ENCODE results near the gene CASP2. TPM values are rescaled to one million over a fixed set of nuclear protein-coding genes. Genes with fewer than 3 reads are reported as not detected.

Gene CASP2
- total RNA-seq, 6 donors from 2014 or later, result 9.1 to 34.8 (median 24.3) TPM

GRCh38 chr7:143337216-143337615, 49.1 kb downstream of the CASP2 start:
- Histone ChIP-seq H3K9me3 (no peaks in the 10 kb centered on the region), H3K4me1 (no peaks in the 10 kb centered on the region), H3K36me3 (no peaks in the 10 kb centered on the region), H3K27me3 (no peaks in the 10 kb centered on the region), H3K4me3 (no peak overlapping the region), H3K27ac (no peak overlapping the region)
- ATAC-seq (ENCODE audit: low FRiP score in 2 of 2) (no peak), DNase-seq (no peak)
- no peak for TF ChIP-seq POLR2A (IDR thresholded peaks at IDR 0.05)
- no peak for TF ChIP-seq POLR2AphosphoS5 (IDR thresholded peaks at IDR 0.05)
- TF ChIP-seq, protein P1, sequence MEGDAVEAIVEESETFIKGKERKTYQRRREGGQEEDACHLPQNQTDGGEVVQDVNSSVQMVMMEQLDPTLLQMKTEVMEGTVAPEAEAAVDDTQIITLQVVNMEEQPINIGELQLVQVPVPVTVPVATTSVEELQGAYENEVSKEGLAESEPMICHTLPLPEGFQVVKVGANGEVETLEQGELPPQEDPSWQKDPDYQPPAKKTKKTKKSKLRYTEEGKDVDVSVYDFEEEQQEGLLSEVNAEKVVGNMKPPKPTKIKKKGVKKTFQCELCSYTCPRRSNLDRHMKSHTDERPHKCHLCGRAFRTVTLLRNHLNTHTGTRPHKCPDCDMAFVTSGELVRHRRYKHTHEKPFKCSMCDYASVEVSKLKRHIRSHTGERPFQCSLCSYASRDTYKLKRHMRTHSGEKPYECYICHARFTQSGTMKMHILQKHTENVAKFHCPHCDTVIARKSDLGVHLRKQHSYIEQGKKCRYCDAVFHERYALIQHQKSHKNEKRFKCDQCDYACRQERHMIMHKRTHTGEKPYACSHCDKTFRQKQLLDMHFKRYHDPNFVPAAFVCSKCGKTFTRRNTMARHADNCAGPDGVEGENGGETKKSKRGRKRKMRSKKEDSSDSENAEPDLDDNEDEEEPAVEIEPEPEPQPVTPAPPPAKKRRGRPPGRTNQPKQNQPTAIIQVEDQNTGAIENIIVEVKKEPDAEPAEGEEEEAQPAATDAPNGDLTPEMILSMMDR (IDR thresholded peaks at IDR 0.05), result no peak
- TF ChIP-seq EP300 (IDR thresholded peaks at IDR 0.05), result no peak
- WGBS, 2 donors, result 86 to 93% methylated on average over 3 of the region's 3 CpGs

GRCh38 chr7:143341842-143342241, 53.7 kb downstream of the CASP2 start:
- ATAC-seq (ENCODE audit: low FRiP score in 2 of 2) (no peak), DNase-seq (no peak)
- H3K27me3 ChIP-seq, result no peaks in the 10 kb centered on the region
- no peaks in the 10 kb centered on the region for H3K36me3 ChIP-seq
- TF ChIP-seq POLR2AphosphoS5 (IDR thresholded peaks at IDR 0.05), result no peak
- TF ChIP-seq, protein P1 (IDR thresholded peaks at IDR 0.05), result no peak
- TF ChIP-seq POLR2A (IDR thresholded peaks at IDR 0.05), result no peak
- no peak for TF ChIP-seq EP300 (IDR thresholded peaks at IDR 0.05)
- H3K4me3 ChIP-seq, result no peak overlapping the region
- peaks cover 0 to 11% (median 6%) of the 10 kb centered on the region in 4 donors for H3K4me1 ChIP-seq
- 93 to 96% methylated on average over 8 of the region's 8 CpGs for WGBS, 2 donors
- no peaks in the 10 kb centered on the region for H3K9me3 ChIP-seq
- no peak overlapping the region for H3K27ac ChIP-seq

GRCh38 chr7:143343596-143343995, 55.4 kb downstream of the CASP2 start:
- H3K4me1 ChIP-seq, result peaks cover 0 to 11% (median 6%) of the 10 kb centered on the region in 4 donors
- no peaks in the 10 kb centered on the region for H3K9me3 ChIP-seq
- no peak for DNase-seq
- TF ChIP-seq EP300 (IDR thresholded peaks at IDR 0.05) (no peak), POLR2AphosphoS5 (IDR thresholded peaks at IDR 0.05) (no peak), POLR2A (IDR thresholded peaks at IDR 0.05) (no peak)
- TF ChIP-seq, protein P1 (IDR thresholded peaks at IDR 0.05), result no peak
- ATAC-seq (ENCODE audit: low FRiP score in 2 of 2), result no peak
- H3K27ac ChIP-seq, result no peak overlapping the region
- whole genome bisulfite sequencing, 2 donors, result 60 to 93% methylated on average over 3 of the region's 3 CpGs
- no peak overlapping the region for H3K4me3 ChIP-seq
- H3K36me3 ChIP-seq, result no peaks in the 10 kb centered on the region
- no peaks in the 10 kb centered on the region for H3K27me3 ChIP-seq

DNA sequence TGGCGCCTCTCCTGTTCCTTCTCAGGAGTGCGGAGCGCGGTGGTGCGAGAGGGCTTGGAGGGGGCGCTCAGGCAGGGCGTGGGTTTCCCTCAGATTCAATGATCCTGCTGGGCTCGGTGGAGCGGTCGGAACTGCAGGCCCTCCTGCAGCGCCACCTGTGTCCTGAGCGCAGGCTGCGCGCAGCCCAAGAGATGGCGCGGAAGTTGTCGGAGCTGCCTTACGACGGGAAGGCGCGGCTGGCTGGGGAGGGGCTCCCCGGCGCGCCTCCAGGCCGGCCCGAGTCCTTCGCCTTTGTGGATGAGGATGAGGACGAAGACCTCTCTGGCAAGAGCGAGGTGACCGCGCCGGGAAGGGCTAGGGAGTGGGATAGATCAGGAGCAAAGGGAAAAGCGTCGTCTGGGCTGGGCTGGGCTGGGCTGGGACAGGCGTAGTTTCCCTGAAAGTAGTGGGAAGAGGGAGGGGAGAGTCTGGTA, 57.3 kb downstream of the CASP2 start:
- no peaks in the 10 kb centered on the region for H3K36me3 ChIP-seq
- H3K4me3 ChIP-seq, result peak overlapping the region in 2 of 4 donors; percentile 26
- no peaks in the 10 kb centered on the region for H3K9me3 ChIP-seq
- no peak overlapping the region for H3K27ac ChIP-seq
- H3K4me1 ChIP-seq, result peaks cover 0 to 11% (median 6%) of the 10 kb centered on the region in 4 donors
- no peaks in the 10 kb centered on the region for H3K27me3 ChIP-seq
- peak; percentile 77 to 83 for ATAC-seq (ENCODE audit: low FRiP score in 2 of 2)
- TF ChIP-seq POLR2AphosphoS5 (IDR thresholded peaks at IDR 0.05), result no peak
- TF ChIP-seq, protein P1 (IDR thresholded peaks at IDR 0.05), result peak; percentile 35 to 60 (median 48)
- DNase-seq, result peak; percentile 75 to 90
- 6 to 9% methylated on average over 28 to 34 of the region's 35 CpGs for WGBS, 2 donors

GRCh38 chr7:143346018-143346417, 57.9 kb downstream of the CASP2 start:
- ATAC-seq (ENCODE audit: low FRiP score in 2 of 2) (no peak), DNase-seq (no peak)
- Histone ChIP-seq H3K36me3 (no peaks in the 10 kb centered on the region), H3K9me3 (no peaks in the 10 kb centered on the region), H3K4me1 (peaks cover 0 to 11% (median 6%) of the 10 kb centered on the region in 4 donors), H3K27me3 (no peaks in the 10 kb centered on the region), H3K27ac (no peak overlapping the region), H3K4me3 (no peak overlapping the region)
- no peak for TF ChIP-seq POLR2AphosphoS5 (IDR thresholded peaks at IDR 0.05)
- 84 to 90% methylated on average over 4 of the region's 4 CpGs for WGBS, 2 donors
